Vagina (tissue), 2 donors: ENCODE results near the gene PTPRN2. TPM values are rescaled to one million over a fixed set of nuclear protein-coding genes. Genes with fewer than 3 reads are reported as not detected.

Experiments used
- DNase-seq, 2 donors: peaks; one replicate each; pipeline ENCODE4 v3.0.0-alpha.2; 2017; ENCODE audit errors: extremely low spot score in 2 of 2
- H3K27ac ChIP-seq: fragments of 200-600 bp; sonication (generic); one replicate; pipeline ENCODE4 v1.5.1; 2019
- H3K27me3 ChIP-seq: fragments of 200-600 bp; sonication (generic); one replicate; pipeline ENCODE4 v1.5.1; 2019
- H3K36me3 ChIP-seq, 2 donors: fragments of 200-600 bp; sonication (generic); one replicate each; pipeline ENCODE4 v1.5.1; 2017 to 2019
- H3K4me1 ChIP-seq: fragments of 200-600 bp; sonication (generic); one replicate; pipeline ENCODE4 v1.5.1; 2019
- H3K4me3 ChIP-seq, 2 donors: fragments of 200-600 bp; sonication (generic); 1 replicate in 1 of 2; 2 replicates in 1 of 2; pipeline ENCODE4 v1.5.1; 2016 to 2019
- H3K9me3 ChIP-seq: fragments of 200-600 bp; sonication (generic); one replicate; pipeline ENCODE4 v1.5.1; 2019
- POLR2A ChIP-seq, 2 donors: fragments of 450-650 bp; IDR thresholded peaks; one replicate each; pipeline ENCODE4 v1.6.1; 2017; ENCODE audit warnings: antibody characterized with exemption in 2 of 2, mild to moderate bottlenecking in 2 of 2, moderate library complexity in 2 of 2
- POLR2AphosphoS5 ChIP-seq, 2 donors: sonication (generic); formaldehyde crosslinking; IDR thresholded peaks; one replicate each; pipeline ENCODE4 v1.9.0; 2017; ENCODE audit warnings: antibody characterized with exemption in 2 of 2, mild to moderate bottlenecking in 2 of 2, low read depth in 1 of 2; ENCODE audit not compliant: insufficient read depth in 1 of 2
- intact Hi-C: fragments of 100-400 bp; cut with DNase I; formaldehyde crosslinking; loops from one replicate; pipeline ENCODE4 v1.15.1; 2023
- total RNA-seq: library from RNA; depleted of rRNA; stranded (reverse); fragments of >200 nt; gene quantifications from one replicate; pipeline ENCODE4 v1.2.3, GENCODE V29; 2016
- TF ChIP-seq, protein P1 (sequence below), 3 experiments: fragments of 450-650 bp in 2 of 3; fragments of 200-600 bp in 1 of 3; sonication (generic) in 1 of 3; IDR thresholded peaks; one replicate each; pipeline ENCODE4 v1.5.1; 2017 to 2019; ENCODE audit warnings: antibody characterized with exemption in 3 of 3, mild to moderate bottlenecking in 2 of 3, moderate library complexity in 2 of 3

PTPRN2 gene
- total RNA-seq, 1 donor from 2014 or later: 7.4 TPM

- intact Hi-C loops: no loop called here
- H3K27ac ChIP-seq: no peak overlapping the region
- no peak for TF ChIP-seq POLR2AphosphoS5 (IDR thresholded peaks at IDR 0.05; ENCODE audit: insufficient read depth in 1 of 2, low read depth in 1 of 2)
- TF ChIP-seq, protein P1, sequence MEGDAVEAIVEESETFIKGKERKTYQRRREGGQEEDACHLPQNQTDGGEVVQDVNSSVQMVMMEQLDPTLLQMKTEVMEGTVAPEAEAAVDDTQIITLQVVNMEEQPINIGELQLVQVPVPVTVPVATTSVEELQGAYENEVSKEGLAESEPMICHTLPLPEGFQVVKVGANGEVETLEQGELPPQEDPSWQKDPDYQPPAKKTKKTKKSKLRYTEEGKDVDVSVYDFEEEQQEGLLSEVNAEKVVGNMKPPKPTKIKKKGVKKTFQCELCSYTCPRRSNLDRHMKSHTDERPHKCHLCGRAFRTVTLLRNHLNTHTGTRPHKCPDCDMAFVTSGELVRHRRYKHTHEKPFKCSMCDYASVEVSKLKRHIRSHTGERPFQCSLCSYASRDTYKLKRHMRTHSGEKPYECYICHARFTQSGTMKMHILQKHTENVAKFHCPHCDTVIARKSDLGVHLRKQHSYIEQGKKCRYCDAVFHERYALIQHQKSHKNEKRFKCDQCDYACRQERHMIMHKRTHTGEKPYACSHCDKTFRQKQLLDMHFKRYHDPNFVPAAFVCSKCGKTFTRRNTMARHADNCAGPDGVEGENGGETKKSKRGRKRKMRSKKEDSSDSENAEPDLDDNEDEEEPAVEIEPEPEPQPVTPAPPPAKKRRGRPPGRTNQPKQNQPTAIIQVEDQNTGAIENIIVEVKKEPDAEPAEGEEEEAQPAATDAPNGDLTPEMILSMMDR (IDR thresholded peaks at IDR 0.05): no peak
- TF ChIP-seq POLR2A (IDR thresholded peaks at IDR 0.05): no peak
- no peaks in the 10 kb centered on the region for H3K36me3 ChIP-seq
- peak in 1 of 2 donors; percentile 84 for DNase-seq
- H3K4me3 ChIP-seq: no peak overlapping the region
- H3K4me1 ChIP-seq: no peaks in the 10 kb centered on the region
- H3K9me3 ChIP-seq: no peaks in the 10 kb centered on the region
- H3K27me3 ChIP-seq: no peaks in the 10 kb centered on the region
These were observed 663.6 kb downstream of the PTPRN2 start for GRCh38 chr7:157923903-157924630.

DNA sequence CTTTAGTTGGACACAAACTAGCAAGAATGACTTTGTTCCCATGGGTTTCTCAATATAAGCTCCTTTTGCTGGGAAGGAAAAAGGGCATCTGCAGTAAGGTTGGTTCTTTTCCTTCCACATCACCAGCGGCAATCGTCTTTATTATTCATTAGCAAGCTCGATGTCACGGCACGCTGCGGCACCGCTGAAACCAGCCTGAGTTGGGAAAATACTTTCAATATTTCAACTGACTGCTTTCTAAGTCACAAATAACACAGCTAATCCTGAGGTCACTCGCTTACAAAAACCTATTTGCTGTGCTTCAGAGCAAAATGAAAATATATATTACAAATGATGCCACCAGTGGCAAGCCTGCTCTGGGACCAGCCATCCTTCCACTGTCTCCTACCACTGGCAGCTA, 665.0 kb downstream of the PTPRN2 start:
- TF ChIP-seq, protein P1 (IDR thresholded peaks at IDR 0.05): no peak
- no peak for TF ChIP-seq POLR2AphosphoS5 (IDR thresholded peaks at IDR 0.05; ENCODE audit: insufficient read depth in 1 of 2, low read depth in 1 of 2)
- TF ChIP-seq POLR2A (IDR thresholded peaks at IDR 0.05): no peak
- H3K27me3 ChIP-seq: no peaks in the 10 kb centered on the region
- DNase-seq: no peak
- H3K9me3 ChIP-seq: no peaks in the 10 kb centered on the region
- intact Hi-C loops: no loop called here
- no peaks in the 10 kb centered on the region for H3K36me3 ChIP-seq
- H3K4me3 ChIP-seq: no peak overlapping the region
- H3K27ac ChIP-seq: no peak overlapping the region
- no peaks in the 10 kb centered on the region for H3K4me1 ChIP-seq

GRCh38 chr7:157918326-157919080, 669.1 kb downstream of the PTPRN2 start:
- Histone ChIP-seq H3K9me3 (no peaks in the 10 kb centered on the region), H3K36me3 (no peaks in the 10 kb centered on the region), H3K27me3 (no peaks in the 10 kb centered on the region), H3K4me3 (no peak overlapping the region), H3K27ac (no peak overlapping the region), H3K4me1 (no peaks in the 10 kb centered on the region)
- TF ChIP-seq POLR2AphosphoS5 (IDR thresholded peaks at IDR 0.05; ENCODE audit: insufficient read depth in 1 of 2, low read depth in 1 of 2) (no peak), POLR2A (IDR thresholded peaks at IDR 0.05) (no peak)
- TF ChIP-seq, protein P1 (IDR thresholded peaks at IDR 0.05): no peak
- intact Hi-C loops: no loop called here
- DNase-seq: no peak

DNA sequence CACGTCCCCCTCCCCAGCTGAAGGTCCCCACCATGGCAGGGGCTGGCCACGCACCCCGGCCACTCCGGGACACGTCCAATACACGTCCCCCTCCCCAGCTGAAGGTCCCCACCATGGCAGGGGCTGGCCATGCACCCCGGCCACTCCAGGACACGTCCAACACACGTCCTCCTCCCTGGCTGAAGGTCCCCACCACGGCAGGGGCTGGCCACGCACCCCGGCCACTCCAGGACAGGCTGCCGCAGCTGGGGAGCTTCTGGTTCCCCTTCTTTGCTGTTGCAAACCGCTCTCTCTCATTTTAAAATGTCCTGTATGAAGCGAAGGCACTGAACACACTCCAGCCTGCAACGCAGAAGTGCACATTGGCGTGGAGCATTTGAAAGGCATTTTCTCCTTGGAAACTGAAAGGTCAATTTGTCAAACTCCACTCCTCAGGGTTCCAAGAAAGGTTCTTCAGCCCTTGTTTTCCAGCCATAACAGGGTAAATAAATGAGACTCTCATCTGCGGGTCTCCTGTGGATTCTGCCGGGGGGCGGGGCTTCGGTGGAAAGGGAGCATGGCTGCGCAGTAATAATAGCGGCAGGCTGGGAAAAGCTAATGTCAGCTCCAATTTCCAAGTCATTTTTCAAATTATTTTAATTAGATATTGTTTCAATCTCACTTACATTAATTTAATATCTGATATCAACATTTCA, 670.5 kb downstream of the PTPRN2 start:
- TF ChIP-seq, protein P1 (IDR thresholded peaks at IDR 0.05): no peak
- no peak for TF ChIP-seq POLR2A (IDR thresholded peaks at IDR 0.05)
- TF ChIP-seq POLR2AphosphoS5 (IDR thresholded peaks at IDR 0.05; ENCODE audit: insufficient read depth in 1 of 2, low read depth in 1 of 2): no peak
- intact Hi-C loops: no loop called here
- H3K9me3 ChIP-seq: no peaks in the 10 kb centered on the region
- no peak overlapping the region for H3K27ac ChIP-seq
- no peaks in the 10 kb centered on the region for H3K4me1 ChIP-seq
- no peak for DNase-seq
- H3K4me3 ChIP-seq: no peak overlapping the region
- no peaks in the 10 kb centered on the region for H3K27me3 ChIP-seq
- H3K36me3 ChIP-seq: no peaks in the 10 kb centered on the region
